Thoracic aorta (tissue), 2 donors: ENCODE results near the gene NOTCH4. TPM values are rescaled to one million over a fixed set of nuclear protein-coding genes. Genes with fewer than 3 reads are reported as not detected.
A peak's percentile ranks its signal among the peaks of the same experiment; 100 is the strongest.

ENCODE experiments used
- ATAC-seq: fragments of 150-250 bp; one replicate; pipeline ENCODE4 v1.8.0; 2017; ENCODE audit warnings: low read depth; ENCODE audit not compliant: insufficient number of reproducible peaks, low FRiP score
- DNase-seq: peaks from one replicate; pipeline ENCODE4 v3.0.0-alpha.2; 2020; ENCODE audit warnings: low spot score
- H3K27ac ChIP-seq, 2 donors: fragments of 200-600 bp; sonication (generic); 1 replicate in 1 of 2; 2 replicates in 1 of 2; pipeline ENCODE4 v1.5.1; 2016; ENCODE audit warnings: mild to moderate bottlenecking in 2 of 2, moderate library complexity in 2 of 2
- H3K27me3 ChIP-seq: fragments of 200-600 bp; sonication (generic); replicated peaks from 2 replicates; pipeline ENCODE4 v1.6.0; 2016; ENCODE audit warnings: mild to moderate bottlenecking; ENCODE audit not compliant: insufficient read depth
- H3K36me3 ChIP-seq: fragments of 200-600 bp; sonication (generic); one replicate; pipeline ENCODE4 v1.5.1; 2016
- H3K4me1 ChIP-seq, 2 donors: fragments of 200-600 bp; sonication (generic); 1 replicate in 1 of 2; 2 replicates in 1 of 2; pipeline versions ENCODE4 v1.5.1 to v1.6.0; 2016; ENCODE audit warnings: low read depth in 2 of 2, mild to moderate bottlenecking in 1 of 2; ENCODE audit not compliant: control insufficient read depth in 1 of 2
- H3K4me3 ChIP-seq: fragments of 200-600 bp; sonication (generic); 2 replicates; pipeline ENCODE4 v1.5.1; 2016; ENCODE audit warnings: mild to moderate bottlenecking
- H3K9me3 ChIP-seq: fragments of 200-600 bp; sonication (generic); 2 replicates; pipeline ENCODE4 v1.5.1; 2016
- total RNA-seq, 2 donors: library from RNA; depleted of rRNA; stranded (reverse); fragments of >200 nt; gene quantifications; one replicate each; pipeline versions ENCODE4 v1.1.0 to v1.2.3, GENCODE V29; 2016
- TF ChIP-seq, protein P1 (sequence below): fragments of 200-600 bp; sonication (generic); IDR thresholded peaks from one replicate; pipeline ENCODE4 v1.5.1; 2019; ENCODE audit warnings: antibody characterized with exemption

Gene NOTCH4
- total RNA-seq, 2 donors from 2014 or later, result 23.6 to 26.0 TPM

DNA sequence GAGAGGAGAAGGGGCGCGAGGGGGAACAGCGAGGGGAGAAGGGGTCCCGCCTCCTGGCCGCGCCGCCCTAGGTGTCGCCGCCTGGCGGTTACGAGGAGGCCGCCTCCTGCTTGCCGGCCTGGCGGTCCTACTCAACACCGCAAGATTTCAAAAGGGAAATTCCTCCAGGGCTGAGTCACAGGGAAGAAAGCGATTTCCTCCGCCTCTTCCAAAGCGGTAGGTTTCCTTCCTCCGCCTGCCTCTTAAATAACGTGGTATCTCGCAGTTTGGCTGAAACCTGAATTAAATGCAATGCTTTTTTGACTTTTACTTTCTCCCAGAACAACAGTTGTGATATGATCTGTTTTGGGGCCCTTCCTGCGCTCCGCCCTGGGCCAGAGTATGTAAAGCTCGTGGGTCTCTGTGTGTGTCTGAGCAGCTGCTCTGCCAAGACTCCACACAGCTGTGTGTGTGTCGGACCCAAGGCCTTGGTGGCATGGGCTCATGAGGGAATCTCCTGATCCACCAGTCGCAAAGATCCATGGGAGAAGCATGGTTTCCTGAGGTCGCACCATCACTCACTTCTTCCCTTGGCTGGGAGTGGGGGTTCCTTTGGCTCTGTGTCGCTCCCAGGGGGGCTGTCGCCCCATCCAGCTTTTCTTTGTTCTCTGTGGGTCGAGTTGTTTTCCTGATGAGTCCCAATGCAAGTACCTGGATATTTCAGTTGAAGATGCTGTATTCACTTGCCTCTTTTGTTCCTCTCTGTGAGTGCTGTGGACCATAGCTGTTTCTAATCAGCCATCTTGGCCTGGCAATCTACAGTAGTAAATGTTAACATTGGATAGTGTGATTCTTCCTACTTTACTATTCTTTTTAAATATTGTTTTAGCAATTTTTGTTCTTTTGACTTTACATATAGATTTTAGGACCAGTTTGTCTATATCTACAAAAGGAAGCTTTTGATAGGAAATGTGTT lies 31.6 kb upstream of the NOTCH4 start:
- Histone ChIP-seq H3K4me3 (peak overlapping the region; percentile 72), H3K36me3 (no peaks in the 10 kb centered on the region), H3K4me1 (peaks cover 4 to 5% of the 10 kb centered on the region in 2 donors), H3K9me3 (no peaks in the 10 kb centered on the region), H3K27me3 (no peaks in the 10 kb centered on the region), H3K27ac (peak overlapping the region; percentile 13 to 56)
- ATAC-seq, result peak; percentile 99
- TF ChIP-seq, protein P1, sequence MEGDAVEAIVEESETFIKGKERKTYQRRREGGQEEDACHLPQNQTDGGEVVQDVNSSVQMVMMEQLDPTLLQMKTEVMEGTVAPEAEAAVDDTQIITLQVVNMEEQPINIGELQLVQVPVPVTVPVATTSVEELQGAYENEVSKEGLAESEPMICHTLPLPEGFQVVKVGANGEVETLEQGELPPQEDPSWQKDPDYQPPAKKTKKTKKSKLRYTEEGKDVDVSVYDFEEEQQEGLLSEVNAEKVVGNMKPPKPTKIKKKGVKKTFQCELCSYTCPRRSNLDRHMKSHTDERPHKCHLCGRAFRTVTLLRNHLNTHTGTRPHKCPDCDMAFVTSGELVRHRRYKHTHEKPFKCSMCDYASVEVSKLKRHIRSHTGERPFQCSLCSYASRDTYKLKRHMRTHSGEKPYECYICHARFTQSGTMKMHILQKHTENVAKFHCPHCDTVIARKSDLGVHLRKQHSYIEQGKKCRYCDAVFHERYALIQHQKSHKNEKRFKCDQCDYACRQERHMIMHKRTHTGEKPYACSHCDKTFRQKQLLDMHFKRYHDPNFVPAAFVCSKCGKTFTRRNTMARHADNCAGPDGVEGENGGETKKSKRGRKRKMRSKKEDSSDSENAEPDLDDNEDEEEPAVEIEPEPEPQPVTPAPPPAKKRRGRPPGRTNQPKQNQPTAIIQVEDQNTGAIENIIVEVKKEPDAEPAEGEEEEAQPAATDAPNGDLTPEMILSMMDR, result peak; percentile 76
- DNase-seq, result no peak

DNA sequence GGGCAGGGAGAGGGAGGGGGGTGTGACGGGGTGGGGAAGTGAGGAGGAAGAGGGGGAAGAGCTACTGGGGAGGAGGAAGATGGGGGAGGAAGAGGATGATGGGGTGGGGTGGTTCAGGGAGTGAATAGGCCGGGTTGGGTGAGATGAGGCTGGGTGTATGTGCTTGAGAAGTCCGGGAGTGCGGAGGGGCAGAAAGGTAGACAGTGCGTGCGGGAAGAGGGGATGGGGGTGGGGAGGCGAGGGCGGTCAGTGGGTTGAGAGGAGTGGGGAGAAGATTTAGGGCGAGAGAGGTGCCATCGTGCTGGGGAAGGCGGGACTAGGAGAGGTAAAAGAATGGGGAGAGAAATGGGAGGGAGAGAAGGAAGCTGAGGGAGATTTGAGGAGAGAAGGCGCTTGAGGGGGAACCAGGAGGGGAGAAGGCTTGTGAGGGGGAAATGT lies 30.9 kb upstream of the NOTCH4 start:
- TF ChIP-seq, protein P1, result no peak
- H3K27ac ChIP-seq, result peak overlapping the region in 1 of 2 donors; percentile 13

DNA sequence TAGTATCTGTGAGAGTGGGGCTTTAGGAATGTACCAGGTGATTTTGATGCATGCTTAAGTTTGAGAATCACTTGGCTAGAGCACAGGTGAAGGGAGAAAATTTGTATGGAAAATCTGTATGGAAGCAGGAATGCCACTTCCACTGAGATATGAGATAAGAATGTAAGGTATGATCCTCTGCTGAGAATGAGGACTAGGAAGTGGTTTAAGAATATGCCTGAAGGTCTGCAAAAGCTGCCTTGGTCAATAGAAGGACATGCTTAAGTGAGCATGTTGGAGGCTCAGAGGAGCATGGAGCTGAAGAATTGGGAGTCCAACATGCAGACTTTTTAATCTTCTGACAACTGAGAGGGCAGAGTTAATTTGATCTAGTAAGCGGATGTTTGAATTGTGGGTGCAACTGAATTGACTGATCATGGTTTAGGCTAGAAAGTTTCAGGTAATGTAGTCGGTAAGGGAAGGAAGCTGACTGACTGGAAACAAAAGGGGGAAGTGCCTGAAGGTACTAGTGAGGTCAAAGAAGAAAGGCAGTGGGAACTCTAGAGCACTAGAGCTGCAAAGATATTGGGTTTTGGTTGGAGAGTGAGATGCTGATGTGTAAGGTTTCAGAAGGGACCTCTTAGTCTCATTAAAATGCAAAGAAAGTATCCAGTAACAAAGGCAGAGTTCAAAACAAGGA lies 28.6 kb upstream of the NOTCH4 start:
- Histone ChIP-seq H3K4me3 (no peak overlapping the region), H3K27ac (no peak overlapping the region), H3K4me1 (peaks cover 4 to 5% of the 10 kb centered on the region in 2 donors), H3K36me3 (no peaks in the 10 kb centered on the region), H3K27me3 (no peaks in the 10 kb centered on the region), H3K9me3 (no peaks in the 10 kb centered on the region)
- TF ChIP-seq, protein P1, result no peak
- ATAC-seq, result no peak
- DNase-seq, result no peak

More for the DNA sequence above, 30.9 kb upstream of the NOTCH4 start:
- no peaks in the 10 kb centered on the region for H3K27me3 ChIP-seq
- no peak for ATAC-seq
- peak overlapping the region; percentile 72 for H3K4me3 ChIP-seq
- peaks cover 4 to 5% of the 10 kb centered on the region in 2 donors for H3K4me1 ChIP-seq
- no peaks in the 10 kb centered on the region for H3K9me3 ChIP-seq
- no peaks in the 10 kb centered on the region for H3K36me3 ChIP-seq
- no peak for DNase-seq

DNA sequence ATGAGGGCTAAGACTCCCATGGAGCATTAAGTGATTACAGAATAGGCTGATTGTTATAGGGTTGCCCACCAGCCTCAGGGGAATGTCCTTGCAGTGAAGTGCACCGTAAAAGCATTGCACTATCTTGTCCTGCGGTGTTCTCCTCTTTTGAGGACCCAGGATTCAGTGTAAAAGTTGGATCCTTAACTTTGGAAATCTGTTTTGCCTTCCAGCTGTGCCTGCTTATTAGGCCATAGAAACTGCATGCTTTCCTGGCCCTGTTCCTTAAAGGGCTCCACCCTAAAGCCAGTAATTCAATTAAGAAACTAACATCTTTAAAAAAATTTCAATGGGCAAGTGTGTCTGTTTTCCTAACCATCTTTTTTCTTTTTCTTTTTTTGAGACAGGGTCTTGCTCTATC lies 25.4 kb upstream of the NOTCH4 start:
- no peak overlapping the region for H3K27ac ChIP-seq
- H3K9me3 ChIP-seq, result no peaks in the 10 kb centered on the region
- H3K36me3 ChIP-seq, result no peaks in the 10 kb centered on the region
- H3K27me3 ChIP-seq, result no peaks in the 10 kb centered on the region
- H3K4me3 ChIP-seq, result no peak overlapping the region
- DNase-seq (no peak), ATAC-seq (no peak)
- TF ChIP-seq, protein P1, result no peak
- peaks cover 0 to 8% of the 10 kb centered on the region in 2 donors for H3K4me1 ChIP-seq

DNA sequence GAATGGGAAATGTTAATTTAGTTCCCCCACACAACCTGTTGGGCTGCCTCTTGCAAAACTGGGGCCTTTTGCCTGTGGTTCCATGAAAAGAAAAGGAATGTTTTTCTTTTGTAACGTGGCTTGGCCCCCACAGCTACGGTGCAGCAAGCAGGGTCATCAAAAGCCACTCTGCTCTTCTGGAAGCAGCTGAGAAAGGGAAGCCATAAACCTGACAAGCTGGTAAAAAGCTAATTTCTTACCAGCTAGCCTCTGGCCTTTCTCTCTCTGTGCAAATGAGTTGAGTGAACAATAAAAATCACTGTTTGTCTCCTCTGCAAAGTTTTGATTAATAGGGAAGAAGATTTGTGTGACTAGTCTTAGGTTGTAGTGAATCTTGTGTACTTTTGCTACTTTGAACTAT lies 23.5 kb upstream of the NOTCH4 start:
- H3K4me3 ChIP-seq, result no peak overlapping the region
- TF ChIP-seq, protein P1, result no peak
- H3K27ac ChIP-seq, result no peak overlapping the region
- peaks cover 0 to 8% of the 10 kb centered on the region in 2 donors for H3K4me1 ChIP-seq
- H3K9me3 ChIP-seq, result no peaks in the 10 kb centered on the region
- no peaks in the 10 kb centered on the region for H3K27me3 ChIP-seq
- DNase-seq (no peak), ATAC-seq (no peak)
- H3K36me3 ChIP-seq, result no peaks in the 10 kb centered on the region
